GM21367 (cell line): Measurements from ENCODE around the gene TIMM17B.

ENCODE experiments used
- ATAC-seq: cut with Tn5 transposase; IDR thresholded peaks from one replicate; pipeline ENCODE4 v1.9.1; 2021; ENCODE audit not compliant: unreplicated experiment

Gene TIMM17B

DNA sequence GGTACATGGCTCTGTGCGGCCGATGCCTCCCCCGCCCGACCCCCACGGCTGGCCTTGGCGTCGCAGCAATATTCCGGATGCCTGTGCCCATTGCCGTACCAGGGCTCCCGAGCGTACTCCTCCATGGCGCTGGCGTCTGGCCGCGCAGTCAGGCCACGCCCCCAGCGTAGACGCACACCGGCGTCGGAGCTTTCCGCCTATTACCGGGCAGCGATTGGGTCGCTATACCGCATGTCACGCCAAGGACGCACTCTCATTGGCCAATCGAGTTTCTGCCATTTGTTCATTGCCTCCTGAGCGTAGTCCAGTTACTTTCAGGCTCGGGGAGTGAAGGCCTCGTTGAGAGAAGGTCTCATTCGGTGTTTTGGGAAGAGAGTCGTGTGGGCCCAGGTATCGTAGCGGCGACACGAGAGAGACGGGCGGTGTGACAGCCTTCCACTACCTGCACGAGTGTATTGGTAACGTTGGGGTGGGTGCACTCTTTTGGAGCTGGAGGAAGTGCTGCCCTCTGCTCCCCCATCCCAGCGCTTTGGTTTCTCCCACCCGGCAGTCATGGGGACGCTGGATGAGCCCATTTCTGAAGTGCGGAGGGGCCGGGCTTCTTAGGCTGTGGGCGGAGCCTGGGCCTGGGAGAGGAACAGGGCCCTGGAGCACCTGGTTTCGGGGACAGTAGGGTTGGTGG is at the start of gene TIMM17B, which contains the start of gene PQBP1:
TIMM17B (minus strand) TSS at position 144 of the 682 bp plus-strand sequence; CDS start at position 125, 19 bp downstream.
PQBP1 (plus strand) TSS at position 306 of the 682 bp plus-strand sequence. CDS start 580 bp downstream, outside the sequence.
- ATAC-seq = peak; percentile 91

DNA sequence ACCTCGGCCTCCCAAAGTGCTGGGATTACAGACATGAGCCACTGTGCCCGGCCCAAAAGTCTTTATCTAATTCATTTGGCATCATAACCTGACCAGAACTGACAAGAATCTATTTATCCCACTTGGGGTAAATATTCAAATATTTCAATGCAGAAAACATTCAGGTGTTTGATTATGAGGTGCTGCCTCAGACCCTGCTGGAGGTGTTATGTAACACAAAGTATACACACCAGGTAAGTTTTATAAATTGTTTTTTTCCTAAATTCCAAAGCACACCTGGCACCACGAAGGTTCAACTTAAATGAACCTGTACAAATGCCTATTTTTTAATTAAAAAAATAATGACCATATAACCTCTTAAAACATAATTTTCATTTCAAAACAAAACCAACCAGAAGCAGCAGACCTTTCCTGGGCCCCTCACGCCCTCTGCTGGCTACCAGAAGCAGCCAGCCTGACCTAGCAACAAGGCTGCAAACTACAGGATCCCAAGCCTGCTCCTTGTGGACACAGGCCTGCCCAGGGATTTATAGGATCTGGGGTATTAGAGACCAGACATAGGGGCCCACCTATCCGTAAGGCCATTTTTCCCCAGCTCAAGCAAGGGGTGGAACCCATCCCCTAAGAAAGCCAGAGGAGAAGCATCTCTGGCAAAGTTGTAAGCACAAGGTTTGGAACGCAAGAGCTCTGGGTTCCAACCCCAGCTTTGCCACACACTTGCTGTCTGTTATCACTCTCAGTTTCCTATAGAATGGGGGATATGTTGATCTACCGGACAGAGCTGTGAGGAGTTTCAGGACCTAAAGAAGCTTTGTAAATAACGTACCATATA is 48.2 kb upstream of the TIMM17B start:
- ATAC-seq = no peak

- ATAC-seq = no peak
Measured at GRCh38 chrX:48942895-48943294, 45.3 kb upstream of the TIMM17B start.

DNA sequence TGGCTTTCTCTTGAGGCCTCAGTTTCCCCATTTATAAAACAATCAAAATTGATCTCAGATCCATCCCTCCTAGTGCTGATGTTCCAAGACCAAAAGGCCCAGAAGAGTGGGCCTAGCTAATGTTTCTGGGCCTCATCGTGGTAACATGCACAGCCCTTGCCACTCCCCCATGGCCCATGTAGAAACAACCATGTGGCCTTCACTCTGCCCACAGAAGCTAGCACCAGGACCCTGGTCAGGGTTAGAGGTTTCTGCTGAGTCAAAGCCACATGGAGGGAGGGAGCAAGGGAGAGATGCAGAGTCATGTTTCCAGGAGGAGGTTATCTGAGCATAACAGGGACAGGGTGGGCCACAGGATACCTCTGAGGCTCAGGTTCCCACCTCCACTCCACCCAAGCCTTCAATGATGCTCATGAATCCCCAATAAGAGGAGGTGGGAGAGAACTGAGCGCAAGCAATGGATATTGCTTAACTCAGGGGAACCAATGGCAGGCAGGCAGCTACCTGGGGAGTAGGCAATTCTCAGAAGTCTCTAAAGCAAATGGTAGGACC is 42.9 kb upstream of the TIMM17B start:
- no peak for ATAC-seq

- no peak for ATAC-seq
Measured at GRCh38 chrX:48939524-48940228, 42.1 kb upstream of the TIMM17B start.

- ATAC-seq = peak; percentile 29
Measured at GRCh38 chrX:48938721-48939425, 41.3 kb upstream of the TIMM17B start.

GRCh38 chrX:48937054-48937907 is 39.7 kb upstream of the TIMM17B start:
- ATAC-seq = peak; percentile 51

- peak; percentile 2 for ATAC-seq
Measured at GRCh38 chrX:48936429-48937053, 39.0 kb upstream of the TIMM17B start.

GRCh38 chrX:48935301-48935670 is 37.7 kb upstream of the TIMM17B start:
- ATAC-seq = no peak

GRCh38 chrX:48934581-48935300 is 37.2 kb upstream of the TIMM17B start:
- ATAC-seq = no peak

DNA sequence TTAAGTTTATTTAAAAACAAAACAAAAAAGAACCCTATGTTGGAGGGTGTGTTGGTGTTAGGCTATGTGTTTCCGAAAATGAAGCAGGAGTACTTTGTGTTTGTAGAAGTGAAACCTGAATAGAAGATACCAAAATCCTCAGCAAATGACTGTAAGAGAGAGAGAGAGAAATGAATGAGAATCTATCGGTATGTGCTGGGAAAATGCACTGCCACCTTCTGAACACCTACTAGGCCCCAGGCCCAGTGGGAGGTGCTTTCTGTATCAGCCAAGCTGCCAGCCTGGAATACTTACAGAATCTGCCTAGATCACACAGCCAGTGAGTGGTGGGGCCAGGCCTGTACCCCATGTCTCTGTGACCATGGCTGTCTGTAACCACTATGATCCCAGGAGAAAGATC is 36.2 kb upstream of the TIMM17B start:
- no peak for ATAC-seq

DNA sequence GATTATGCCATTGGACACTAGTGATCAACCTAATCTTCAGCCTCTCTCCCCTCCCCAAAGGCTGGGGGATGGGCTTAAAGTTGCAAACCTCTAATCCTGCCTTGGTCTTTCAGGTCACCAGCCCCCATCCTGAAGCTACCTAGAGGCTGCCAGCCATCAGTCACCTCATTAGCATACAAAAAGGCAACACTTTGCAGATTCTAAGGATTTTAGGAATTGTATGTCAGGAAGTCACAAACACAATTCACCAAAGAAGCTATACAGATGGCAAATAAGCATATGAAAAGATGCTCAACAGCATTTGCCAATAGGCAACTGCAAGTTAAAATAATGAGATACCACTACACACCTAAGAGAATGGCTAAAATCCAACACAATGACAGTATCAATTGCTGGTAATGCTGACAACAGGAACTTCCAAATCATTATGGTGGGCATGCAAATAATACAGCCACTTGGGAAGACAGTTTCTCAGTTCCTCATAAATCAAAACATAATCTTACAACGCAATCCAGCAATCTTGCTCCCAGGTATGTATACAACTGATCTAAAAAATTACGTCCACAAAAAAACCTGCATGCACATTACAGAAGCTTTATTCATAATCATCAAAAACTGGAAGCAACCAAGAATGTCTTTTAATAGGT is 30.3 kb upstream of the TIMM17B start:
- no peak for ATAC-seq

GRCh38 chrX:48927123-48927522 is 29.6 kb upstream of the TIMM17B start:
- ATAC-seq = no peak

DNA sequence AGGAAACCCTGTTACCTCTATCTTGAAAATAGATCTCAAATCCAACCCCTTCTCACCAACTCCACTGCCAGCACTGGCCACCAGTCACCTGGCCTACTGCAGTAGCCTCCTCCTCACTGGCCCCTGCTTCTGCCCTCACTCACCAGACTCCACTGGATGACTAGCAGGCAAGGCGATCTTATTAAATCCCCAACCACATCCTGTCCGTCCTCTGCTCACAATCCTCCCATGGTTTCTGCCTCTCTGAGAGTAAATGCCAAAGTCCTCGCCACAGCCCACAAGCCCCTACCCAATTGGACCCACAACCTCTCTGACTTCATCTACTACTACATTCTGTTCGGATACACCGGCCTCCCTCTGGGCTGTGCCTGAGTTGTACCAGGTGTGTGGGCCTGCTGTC is 26.7 kb upstream of the TIMM17B start:
- ATAC-seq = no peak

DNA sequence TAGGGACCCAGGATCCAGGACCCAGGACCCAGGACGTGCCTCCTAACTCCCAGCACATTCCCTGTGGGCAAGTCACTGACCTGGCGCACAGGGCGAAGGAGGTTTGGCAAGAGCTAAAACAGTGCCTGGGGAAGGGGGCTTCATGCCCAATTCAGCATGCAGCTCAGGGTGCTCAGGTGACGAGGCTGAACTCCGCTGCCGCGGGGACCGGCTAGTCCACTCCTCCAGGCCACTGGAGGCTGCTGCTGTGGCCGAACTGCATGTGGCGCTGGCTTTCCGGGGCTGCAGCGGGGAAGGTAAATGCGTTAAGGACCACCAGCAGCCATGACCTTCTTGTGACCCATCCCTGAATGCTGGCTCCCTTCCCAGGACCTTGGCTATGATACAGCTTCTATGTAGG is 26.2 kb upstream of the TIMM17B start:
- no peak for ATAC-seq

DNA sequence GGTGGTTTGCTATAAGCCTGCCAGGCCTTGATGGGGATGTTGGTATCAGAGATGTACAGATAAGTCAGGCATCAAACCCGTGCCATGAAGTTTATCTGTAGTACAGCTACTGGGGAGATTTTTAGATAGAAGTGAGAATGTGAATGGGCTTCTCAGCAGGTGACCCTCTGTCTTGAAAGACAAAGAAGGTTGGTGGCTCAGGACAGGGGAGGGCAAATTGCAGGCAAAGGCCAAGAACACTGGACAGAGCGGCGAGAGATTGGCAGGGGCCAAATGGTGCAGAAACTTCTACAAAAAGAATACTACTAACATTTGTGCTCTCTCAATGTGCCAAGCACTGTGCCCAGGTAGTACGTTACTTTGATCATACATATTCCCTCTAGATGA is 23.1 kb upstream of the TIMM17B start:
- ATAC-seq = no peak

- ATAC-seq = no peak
Measured at GRCh38 chrX:48919947-48920717, 22.6 kb upstream of the TIMM17B start.
